Vagina (tissue), 2 donors: ENCODE measurements around the gene MAP3K9.

Experiments
- POLR2A ChIP-seq, 2 donors: fragments of 450-650 bp; IDR thresholded peaks; one replicate each; pipeline ENCODE4 v1.6.1; 2017; ENCODE audit warnings: antibody characterized with exemption in 2 of 2, mild to moderate bottlenecking in 2 of 2, moderate library complexity in 2 of 2
- POLR2AphosphoS5 ChIP-seq, 2 donors: sonication (generic); formaldehyde crosslinking; IDR thresholded peaks; one replicate each; pipeline ENCODE4 v1.9.0; 2017; ENCODE audit warnings: antibody characterized with exemption in 2 of 2, mild to moderate bottlenecking in 2 of 2, low read depth in 1 of 2; ENCODE audit not compliant: insufficient read depth in 1 of 2
- TF ChIP-seq, protein P1 (sequence below), 3 experiments: fragments of 450-650 bp in 2 of 3; fragments of 200-600 bp in 1 of 3; sonication (generic) in 1 of 3; IDR thresholded peaks; one replicate each; pipeline ENCODE4 v1.5.1; 2017 to 2019; ENCODE audit warnings: antibody characterized with exemption in 3 of 3, mild to moderate bottlenecking in 2 of 3, moderate library complexity in 2 of 3

DNA sequence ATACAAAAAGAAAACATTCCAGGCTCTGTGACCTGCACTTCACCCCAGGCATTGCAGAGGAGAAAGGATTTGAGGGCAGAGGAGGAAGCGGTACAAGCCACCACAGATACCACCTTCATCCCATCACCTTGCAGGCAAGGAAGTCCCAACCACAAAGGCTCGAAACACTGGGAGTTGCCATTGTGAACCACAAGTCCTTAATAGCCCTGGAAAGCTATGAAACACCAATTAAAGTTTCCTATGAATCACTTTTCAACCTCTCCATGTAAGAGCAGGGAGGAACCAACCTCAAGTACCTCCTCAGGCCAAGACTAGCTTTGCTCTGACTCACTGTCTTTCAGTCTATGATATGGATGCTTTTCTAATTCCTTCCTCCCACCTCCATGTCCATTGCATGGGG, 27.0 kb downstream of the MAP3K9 start:
- TF ChIP-seq POLR2A (IDR thresholded peaks at IDR 0.05) (no peak), POLR2AphosphoS5 (IDR thresholded peaks at IDR 0.05; ENCODE audit: insufficient read depth in 1 of 2, low read depth in 1 of 2) (peak in 1 of 2 donors; percentile 51)
- TF ChIP-seq, protein P1, sequence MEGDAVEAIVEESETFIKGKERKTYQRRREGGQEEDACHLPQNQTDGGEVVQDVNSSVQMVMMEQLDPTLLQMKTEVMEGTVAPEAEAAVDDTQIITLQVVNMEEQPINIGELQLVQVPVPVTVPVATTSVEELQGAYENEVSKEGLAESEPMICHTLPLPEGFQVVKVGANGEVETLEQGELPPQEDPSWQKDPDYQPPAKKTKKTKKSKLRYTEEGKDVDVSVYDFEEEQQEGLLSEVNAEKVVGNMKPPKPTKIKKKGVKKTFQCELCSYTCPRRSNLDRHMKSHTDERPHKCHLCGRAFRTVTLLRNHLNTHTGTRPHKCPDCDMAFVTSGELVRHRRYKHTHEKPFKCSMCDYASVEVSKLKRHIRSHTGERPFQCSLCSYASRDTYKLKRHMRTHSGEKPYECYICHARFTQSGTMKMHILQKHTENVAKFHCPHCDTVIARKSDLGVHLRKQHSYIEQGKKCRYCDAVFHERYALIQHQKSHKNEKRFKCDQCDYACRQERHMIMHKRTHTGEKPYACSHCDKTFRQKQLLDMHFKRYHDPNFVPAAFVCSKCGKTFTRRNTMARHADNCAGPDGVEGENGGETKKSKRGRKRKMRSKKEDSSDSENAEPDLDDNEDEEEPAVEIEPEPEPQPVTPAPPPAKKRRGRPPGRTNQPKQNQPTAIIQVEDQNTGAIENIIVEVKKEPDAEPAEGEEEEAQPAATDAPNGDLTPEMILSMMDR (IDR thresholded peaks at IDR 0.05), result no peak
